ENCODE measurements around the gene FBXL13.
"Not testable (repeated sequence)": the region's sequence is repeated elsewhere in the genome, so short reads cannot be mapped to it uniquely, and the experiment has no call there.

The FBXL13 gene

GRCh38 chr7:102834466-102834865, 240.1 kb downstream of the FBXL13 start:
- FAIRE-seq (no peak), DNase-seq (ENCODE audit: insufficient read length, low spot score) (no peak)

GRCh38 chr7:102833343-102833742, 241.3 kb downstream of the FBXL13 start:
- no peak for FAIRE-seq
- no peak for DNase-seq (ENCODE audit: insufficient read length, low spot score)

- DNase-seq (ENCODE audit: insufficient read length, low spot score) (no peak), FAIRE-seq (no peak)
Observed at GRCh38 chr7:102832674-102833073, 241.9 kb downstream of the FBXL13 start.

GRCh38 chr7:102830197-102830596, 244.4 kb downstream of the FBXL13 start:
- no peak for FAIRE-seq

GRCh38 chr7:102829075-102829474, 245.5 kb downstream of the FBXL13 start:
- DNase-seq (ENCODE audit: insufficient read length, low spot score) (no peak), FAIRE-seq (no peak)

More at GRCh38 chr7:102830197-102830596, 244.4 kb downstream of the FBXL13 start:
- DNase-seq (ENCODE audit: insufficient read length, low spot score): no peak

- FAIRE-seq: no peak
Observed at GRCh38 chr7:102828286-102828685, 246.3 kb downstream of the FBXL13 start.

GRCh38 chr7:102823390-102824119, 251.0 kb downstream of the FBXL13 start:
- FAIRE-seq: no peak
- DNase-seq (ENCODE audit: insufficient read length, low spot score): no peak

More at GRCh38 chr7:102828286-102828685, 246.3 kb downstream of the FBXL13 start:
- DNase-seq (ENCODE audit: insufficient read length, low spot score): no peak

GRCh38 chr7:102821994-102822747, 252.4 kb downstream of the FBXL13 start:
- DNase-seq (ENCODE audit: insufficient read length, low spot score): no peak

GRCh38 chr7:102819151-102819550, 255.4 kb downstream of the FBXL13 start:
- DNase-seq (ENCODE audit: insufficient read length, low spot score) (no peak), FAIRE-seq (no peak)

More at GRCh38 chr7:102821994-102822747, 252.4 kb downstream of the FBXL13 start:
- FAIRE-seq: no peak

- FAIRE-seq (no peak), DNase-seq (ENCODE audit: insufficient read length, low spot score) (no peak)
Observed at GRCh38 chr7:102817616-102818573, 256.7 kb downstream of the FBXL13 start.

GRCh38 chr7:102814025-102814471, 260.5 kb downstream of the FBXL13 start:
- no peak for DNase-seq (ENCODE audit: insufficient read length, low spot score)
- no peak for FAIRE-seq

GRCh38 chr7:102813191-102814024, 261.2 kb downstream of the FBXL13 start:
- FAIRE-seq (no peak), DNase-seq (ENCODE audit: insufficient read length, low spot score) (no peak)

- no peak for FAIRE-seq
Observed at GRCh38 chr7:102811942-102812678, 262.5 kb downstream of the FBXL13 start.

GRCh38 chr7:102810916-102811315, 263.7 kb downstream of the FBXL13 start:
- no peak for FAIRE-seq
- DNase-seq (ENCODE audit: insufficient read length, low spot score): no peak

More at GRCh38 chr7:102811942-102812678, 262.5 kb downstream of the FBXL13 start:
- no peak for DNase-seq (ENCODE audit: insufficient read length, low spot score)

- DNase-seq (ENCODE audit: insufficient read length, low spot score) (no peak), FAIRE-seq (no peak)
Observed at GRCh38 chr7:102806613-102807012, 268.0 kb downstream of the FBXL13 start.

GRCh38 chr7:102795987-102796595, 278.5 kb downstream of the FBXL13 start:
- not testable (repeated sequence) for DNase-seq (ENCODE audit: insufficient read length, low spot score); FAIRE-seq

- not testable (repeated sequence) for DNase-seq (ENCODE audit: insufficient read length, low spot score)
Observed at GRCh38 chr7:102794567-102794966, 280.0 kb downstream of the FBXL13 start.

GRCh38 chr7:102791831-102792230, 282.8 kb downstream of the FBXL13 start:
- not testable (repeated sequence) for FAIRE-seq; DNase-seq (ENCODE audit: insufficient read length, low spot score)

More at GRCh38 chr7:102794567-102794966, 280.0 kb downstream of the FBXL13 start:
- not testable (repeated sequence) for FAIRE-seq
